Prostate gland (tissue), 2 donors: ENCODE measurements around the gene ANKS3.

Source experiments
- POLR2A ChIP-seq: fragments of 450-650 bp; IDR thresholded peaks from one replicate; pipeline ENCODE4 v1.6.1; 2016; ENCODE audit warnings: antibody characterized with exemption, mild to moderate bottlenecking
- POLR2AphosphoS5 ChIP-seq: sonication (generic); formaldehyde crosslinking; IDR thresholded peaks from one replicate; pipeline ENCODE4 v1.6.1; 2017; ENCODE audit warnings: antibody characterized with exemption
- TF ChIP-seq, protein P1 (sequence below), 4 experiments: fragments of 200-600 bp in 2 of 4; fragments of 450-650 bp in 2 of 4; sonication (generic) in 2 of 4; IDR thresholded peaks; 1 replicate in 3 of 4; 2 replicates in 1 of 4; pipeline ENCODE4 v1.5.1; 2016 to 2019; ENCODE audit warnings: antibody characterized with exemption in 4 of 4, mild to moderate bottlenecking in 2 of 4, moderate library complexity in 2 of 4

GRCh38 chr16:4706871-4707270, 27.2 kb downstream of the ANKS3 start:
- TF ChIP-seq, protein P1, sequence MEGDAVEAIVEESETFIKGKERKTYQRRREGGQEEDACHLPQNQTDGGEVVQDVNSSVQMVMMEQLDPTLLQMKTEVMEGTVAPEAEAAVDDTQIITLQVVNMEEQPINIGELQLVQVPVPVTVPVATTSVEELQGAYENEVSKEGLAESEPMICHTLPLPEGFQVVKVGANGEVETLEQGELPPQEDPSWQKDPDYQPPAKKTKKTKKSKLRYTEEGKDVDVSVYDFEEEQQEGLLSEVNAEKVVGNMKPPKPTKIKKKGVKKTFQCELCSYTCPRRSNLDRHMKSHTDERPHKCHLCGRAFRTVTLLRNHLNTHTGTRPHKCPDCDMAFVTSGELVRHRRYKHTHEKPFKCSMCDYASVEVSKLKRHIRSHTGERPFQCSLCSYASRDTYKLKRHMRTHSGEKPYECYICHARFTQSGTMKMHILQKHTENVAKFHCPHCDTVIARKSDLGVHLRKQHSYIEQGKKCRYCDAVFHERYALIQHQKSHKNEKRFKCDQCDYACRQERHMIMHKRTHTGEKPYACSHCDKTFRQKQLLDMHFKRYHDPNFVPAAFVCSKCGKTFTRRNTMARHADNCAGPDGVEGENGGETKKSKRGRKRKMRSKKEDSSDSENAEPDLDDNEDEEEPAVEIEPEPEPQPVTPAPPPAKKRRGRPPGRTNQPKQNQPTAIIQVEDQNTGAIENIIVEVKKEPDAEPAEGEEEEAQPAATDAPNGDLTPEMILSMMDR (IDR thresholded peaks at IDR 0.05): no peak
- TF ChIP-seq POLR2AphosphoS5 (no peak), POLR2A (no peak)
